Esophagus muscularis mucosa (tissue), 4 donors: ENCODE measurements around the gene CDH1. TPM values are rescaled to one million over a fixed set of nuclear protein-coding genes. Genes with fewer than 3 reads are reported as not detected.
A peak's percentile ranks its signal among the peaks of the same experiment; 100 is the strongest.

ENCODE experiments used
- DNase-seq: peaks from one replicate; pipeline ENCODE4 v3.0.0-alpha.2; 2017; ENCODE audit errors: extremely low spot score
- H3K27ac ChIP-seq, 4 donors: fragments of 200-600 bp; sonication (generic); replicated peaks in 1 of 4; 1 replicate in 3 of 4; 2 replicates in 1 of 4; pipeline ENCODE4 v1.5.1; 2016 to 2019; ENCODE audit warnings: mild to moderate bottlenecking in 1 of 4
- H3K27me3 ChIP-seq, 4 donors: fragments of 200-600 bp; sonication (generic); one replicate each; pipeline versions ENCODE4 v1.5.1 to v1.6.0; 2016 to 2019
- H3K36me3 ChIP-seq, 4 donors: fragments of 200-600 bp; sonication (generic); one replicate each; pipeline ENCODE4 v1.5.1; 2016 to 2019
- H3K4me1 ChIP-seq, 4 donors: fragments of 200-600 bp; sonication (generic); one replicate each; pipeline ENCODE4 v1.5.1; 2016 to 2019
- H3K4me3 ChIP-seq, 4 donors: fragments of 200-600 bp; sonication (generic); 1 replicate in 2 of 4; 2 replicates in 2 of 4; pipeline ENCODE4 v1.5.1; 2016 to 2019; ENCODE audit warnings: mild to moderate bottlenecking in 4 of 4, moderate library complexity in 1 of 4
- H3K9me3 ChIP-seq, 4 donors: fragments of 200-600 bp; sonication (generic); 1 replicate in 3 of 4; 2 replicates in 1 of 4; pipeline ENCODE4 v1.5.1; 2016 to 2019
- CTCF ChIP-seq, 3 experiments: fragments of 200-600 bp in 2 of 3; fragments of 450-650 bp in 1 of 3; sonication (generic) in 2 of 3; IDR thresholded peaks; one replicate each; pipeline ENCODE4 v1.5.1; 2017 to 2019; ENCODE audit warnings: antibody characterized with exemption in 3 of 3, mild to moderate bottlenecking in 2 of 3, moderate library complexity in 1 of 3
- EP300 ChIP-seq: sonication (generic); formaldehyde crosslinking; IDR thresholded peaks from one replicate; pipeline ENCODE4 v1.6.1; 2017; ENCODE audit warnings: antibody characterized with exemption
- POLR2A ChIP-seq: fragments of 450-650 bp; IDR thresholded peaks from one replicate; pipeline ENCODE4 v1.6.1; 2017; ENCODE audit warnings: antibody characterized with exemption, moderate library complexity, mild to moderate bottlenecking, low read depth
- POLR2AphosphoS5 ChIP-seq, 2 donors: sonication (generic); formaldehyde crosslinking; IDR thresholded peaks; one replicate each; pipeline ENCODE4 v1.6.1; 2017; ENCODE audit warnings: antibody characterized with exemption in 2 of 2
- WGBS: methylation state at CpG from one replicate; pipeline ENCODE4 v1.1.5; 2018; 5-methylcytosine and 5-hydroxymethylcytosine counted together
- intact Hi-C: fragments of 100-400 bp; cut with DNase I; formaldehyde crosslinking; loops from one replicate; pipeline ENCODE4 v1.15.1; 2023
- total RNA-seq, 4 donors: library from RNA; depleted of rRNA; stranded (reverse); fragments of >200 nt; gene quantifications; one replicate each; pipeline versions ENCODE4 v1.1.0 to v1.2.1, GENCODE V29; 2016

Gene CDH1
- total RNA-seq, 4 donors from 2014 or later: 0.17 to 0.83 (median 0.51) TPM

DNA sequence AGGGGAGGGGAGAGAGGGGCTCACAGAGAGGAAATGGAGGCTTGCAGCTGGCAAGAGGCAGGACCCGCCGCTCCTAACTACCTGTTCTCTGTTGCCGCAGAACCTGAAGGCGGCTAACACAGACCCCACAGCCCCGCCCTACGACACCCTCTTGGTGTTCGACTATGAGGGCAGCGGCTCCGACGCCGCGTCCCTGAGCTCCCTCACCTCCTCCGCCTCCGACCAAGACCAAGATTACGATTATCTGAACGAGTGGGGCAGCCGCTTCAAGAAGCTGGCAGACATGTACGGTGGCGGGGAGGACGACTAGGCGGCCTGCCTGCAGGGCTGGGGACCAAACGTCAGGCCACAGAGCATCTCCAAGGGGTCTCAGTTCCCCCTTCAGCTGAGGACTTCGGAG, 39.0 kb upstream of the CDH1 start:
- H3K9me3 ChIP-seq: no peaks in the 10 kb centered on the region
- 88% methylated on average over 22 of the region's 23 CpGs for WGBS
- no peak for TF ChIP-seq CTCF (IDR thresholded peaks at IDR 0.05)
- DNase-seq: no peak
- no peaks in the 10 kb centered on the region for H3K4me1 ChIP-seq
- peaks cover 0 to 3% (median 0%) of the 10 kb centered on the region in 4 donors for H3K27me3 ChIP-seq
- no peak overlapping the region for H3K27ac ChIP-seq
- intact Hi-C loops: no loop called here
- no peak overlapping the region for H3K4me3 ChIP-seq
- H3K36me3 ChIP-seq: no peaks in the 10 kb centered on the region

GRCh38 chr16:68700120-68700519, 37.0 kb upstream of the CDH1 start:
- H3K27me3 ChIP-seq: no peaks in the 10 kb centered on the region
- intact Hi-C loops: loop anchor here (5.0 kb wide), 1 partner anchor 102 kb away; no protein-coding TSS in a partner anchor
- no peak overlapping the region for H3K4me3 ChIP-seq
- no peak for DNase-seq
- no peaks in the 10 kb centered on the region for H3K36me3 ChIP-seq
- H3K4me1 ChIP-seq: no peaks in the 10 kb centered on the region
- no peaks in the 10 kb centered on the region for H3K9me3 ChIP-seq
- H3K27ac ChIP-seq: no peak overlapping the region
- 25% methylated on average over 6 of the region's 6 CpGs for WGBS
- TF ChIP-seq POLR2A (no peak), POLR2AphosphoS5 (IDR thresholded peaks at IDR 0.05) (no peak), CTCF (IDR thresholded peaks at IDR 0.05) (no peak), EP300 (no peak)

DNA sequence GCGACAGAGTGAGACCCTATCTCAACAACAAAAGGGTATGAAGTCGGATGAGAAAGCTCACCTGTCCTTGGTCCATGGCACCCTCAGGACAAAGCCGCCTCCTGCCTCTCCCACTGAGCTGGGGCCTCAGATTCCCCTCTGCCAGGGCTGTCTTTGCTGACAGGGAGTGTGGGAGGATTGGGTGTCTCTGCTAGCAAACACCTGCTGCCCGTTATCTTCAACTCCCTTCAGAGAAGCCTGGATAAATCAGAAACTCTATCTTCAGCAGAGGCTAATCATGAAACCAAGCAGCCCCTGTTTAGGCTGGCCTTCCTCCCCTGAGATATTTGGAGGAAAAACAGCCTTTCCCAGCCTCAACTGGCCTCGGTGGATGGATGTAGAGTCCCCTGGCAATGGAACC, 36.3 kb upstream of the CDH1 start:
- DNase-seq: no peak
- no peaks in the 10 kb centered on the region for H3K4me1 ChIP-seq
- no peaks in the 10 kb centered on the region for H3K36me3 ChIP-seq
- TF ChIP-seq POLR2AphosphoS5 (IDR thresholded peaks at IDR 0.05) (no peak), CTCF (IDR thresholded peaks at IDR 0.05) (no peak), EP300 (no peak), POLR2A (no peak)
- H3K27ac ChIP-seq: no peak overlapping the region
- 63% methylated on average over 5 of the region's 5 CpGs for WGBS
- H3K27me3 ChIP-seq: no peaks in the 10 kb centered on the region
- intact Hi-C loops: loop anchor here (5.0 kb wide), 1 partner anchor 101 kb away; no protein-coding TSS in a partner anchor
- no peak overlapping the region for H3K4me3 ChIP-seq
- no peaks in the 10 kb centered on the region for H3K9me3 ChIP-seq

DNA sequence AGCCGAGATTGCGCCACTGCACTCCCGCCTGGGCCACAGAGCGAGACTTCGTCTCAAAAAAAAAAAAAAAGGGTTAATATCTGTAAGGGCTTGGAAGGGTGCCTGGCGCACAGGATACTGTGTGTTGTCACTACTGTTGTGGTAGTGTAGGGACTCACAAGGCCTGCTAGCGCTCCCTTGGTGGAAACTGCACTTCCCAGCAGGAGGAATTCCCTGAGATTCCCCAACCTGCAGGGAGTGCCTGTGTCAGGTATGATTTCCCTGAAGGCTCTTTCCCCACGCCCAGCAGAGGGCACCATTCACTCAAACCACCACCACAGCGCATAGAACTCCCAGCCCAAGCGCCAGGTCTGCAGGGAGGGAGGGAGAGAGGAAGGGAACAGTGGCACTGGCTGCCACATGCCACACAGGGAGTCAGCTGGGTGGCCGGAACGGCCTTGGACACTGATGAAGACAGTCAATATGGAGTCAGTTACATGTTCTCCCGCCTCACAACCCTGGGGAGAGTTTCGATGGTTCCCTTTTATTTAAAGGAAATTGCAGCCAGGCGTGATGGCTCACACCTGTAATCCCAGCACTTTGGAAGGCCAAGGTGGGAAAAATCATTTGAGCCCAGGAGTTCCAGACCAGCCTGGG, 32.7 kb upstream of the CDH1 start:
- TF ChIP-seq CTCF (IDR thresholded peaks at IDR 0.05) (peak; percentile 40 to 66 (median 47)), POLR2A (no peak)

More for the DNA sequence above, 32.7 kb upstream of the CDH1 start:
- no peaks in the 10 kb centered on the region for H3K4me1 ChIP-seq
- no peak overlapping the region for H3K27ac ChIP-seq
- intact Hi-C loops: loop anchor here (5.0 kb wide), 1 partner anchor 98 kb away; no protein-coding TSS in a partner anchor
- no peak for DNase-seq
- H3K4me3 ChIP-seq: no peak overlapping the region
- 51% methylated on average over 15 of the region's 15 CpGs for WGBS
- peaks cover 0 to 6% (median 0%) of the 10 kb centered on the region in 4 donors for H3K27me3 ChIP-seq
- no peaks in the 10 kb centered on the region for H3K9me3 ChIP-seq
- H3K36me3 ChIP-seq: no peaks in the 10 kb centered on the region
